ENCODE measurements around the gene CHD5. TPM values are rescaled to one million over a fixed set of nuclear protein-coding genes. Genes with fewer than 3 reads are reported as not detected.

Gene CHD5
- total RNA-seq, 1 experiment from 2014 or later = 6.1 TPM

DNA sequence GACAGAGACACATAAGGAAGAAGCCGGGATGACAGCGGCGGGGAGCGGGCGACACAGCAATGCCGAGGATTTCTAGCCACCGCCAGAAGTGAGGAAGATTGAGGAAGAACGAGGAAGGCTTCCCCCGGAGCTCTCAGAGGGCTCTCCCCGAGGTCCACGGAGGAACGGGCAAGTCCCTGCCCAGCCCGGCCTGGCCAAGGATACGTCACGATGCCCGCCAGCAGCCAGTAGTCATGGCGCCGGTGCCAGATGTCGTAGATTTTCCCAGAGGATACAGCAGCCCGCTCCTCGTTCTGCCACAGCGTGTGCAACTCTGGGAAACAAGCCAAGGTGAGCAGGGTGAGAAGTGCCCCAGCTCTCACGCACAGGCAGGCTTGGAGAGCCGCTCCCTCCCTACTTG lies 68.5 kb downstream of the CHD5 start:
- no peaks in the 10 kb centered on the region for H3K36me3 ChIP-seq (ENCODE audit: control insufficient read depth in 1 of 2, insufficient read depth in 2 of 2, low read length in 2 of 2)
- H2AFZ ChIP-seq (ENCODE audit: low read depth, low read length, poor library complexity, severe bottlenecking) = no peak overlapping the region
- H3K4me1 ChIP-seq (ENCODE audit: control insufficient read depth in 1 of 2, insufficient read depth in 2 of 2, low read length in 2 of 2) = peaks cover 0 to 4% of the 10 kb centered on the region in 2 experiments; a peak in 1 of 4 replicates
- CTCF ChIA-PET = interaction anchor here (1.1 kb wide), 1 partner anchor 133 kb away, joined by 4 read pairs; no protein-coding TSS in a partner anchor
- ATAC-seq (no peak), DNase-seq (ENCODE audit: low read depth, low spot score) (no peak)
- POLR2A ChIA-PET = no interaction called here
- no peak overlapping the region for H3K4me2 ChIP-seq (ENCODE audit: low read length)
- H3K9me2 ChIP-seq (ENCODE audit: insufficient read depth) = no peaks in the 10 kb centered on the region
- H3K9ac ChIP-seq (ENCODE audit: low read length) = no peak overlapping the region
- no peaks in the 10 kb centered on the region for H4K20me1 ChIP-seq (ENCODE audit: insufficient read depth)
- H3K9me3 ChIP-seq (ENCODE audit: control insufficient read depth in 1 of 2, insufficient read depth in 1 of 2, low read depth in 1 of 2, low read length in 2 of 2) = no peaks in the 10 kb centered on the region
- no peaks in the 10 kb centered on the region for H3K79me2 ChIP-seq (ENCODE audit: insufficient read depth, low read length)
- no TSS peak for BruUV-seq (replicated peaks)
- RAD21 ChIA-PET (ENCODE audit: low non-redundant PET in 1 of 2, low total read pairs in 2 of 2, uncharacterized antibody in 2 of 2, unreplicated experiment in 2 of 2) = interaction anchor here in 1 of 2 experiments (0.6 to 0.7 kb wide), 2 partner anchors 11 to 58 kb away, joined by 4 to 9 read pairs; no protein-coding TSS in a partner anchor
- intact Hi-C loops (cut with micrococcal nuclease) = no loop called here
- no peak overlapping the region for H3K4me3 ChIP-seq (replicated peaks in 1 of 2; ENCODE audit: low read depth in 1 of 2, low read length in 2 of 2)
- no peaks in the 10 kb centered on the region for H3K27me3 ChIP-seq (ENCODE audit: insufficient read depth, low read length)
- TF ChIP-seq EZH2phosphoT487 (IDR thresholded peaks at IDR 0.05; ENCODE audit: borderline replicate concordance) = no peak
- TF ChIP-seq, protein P1, sequence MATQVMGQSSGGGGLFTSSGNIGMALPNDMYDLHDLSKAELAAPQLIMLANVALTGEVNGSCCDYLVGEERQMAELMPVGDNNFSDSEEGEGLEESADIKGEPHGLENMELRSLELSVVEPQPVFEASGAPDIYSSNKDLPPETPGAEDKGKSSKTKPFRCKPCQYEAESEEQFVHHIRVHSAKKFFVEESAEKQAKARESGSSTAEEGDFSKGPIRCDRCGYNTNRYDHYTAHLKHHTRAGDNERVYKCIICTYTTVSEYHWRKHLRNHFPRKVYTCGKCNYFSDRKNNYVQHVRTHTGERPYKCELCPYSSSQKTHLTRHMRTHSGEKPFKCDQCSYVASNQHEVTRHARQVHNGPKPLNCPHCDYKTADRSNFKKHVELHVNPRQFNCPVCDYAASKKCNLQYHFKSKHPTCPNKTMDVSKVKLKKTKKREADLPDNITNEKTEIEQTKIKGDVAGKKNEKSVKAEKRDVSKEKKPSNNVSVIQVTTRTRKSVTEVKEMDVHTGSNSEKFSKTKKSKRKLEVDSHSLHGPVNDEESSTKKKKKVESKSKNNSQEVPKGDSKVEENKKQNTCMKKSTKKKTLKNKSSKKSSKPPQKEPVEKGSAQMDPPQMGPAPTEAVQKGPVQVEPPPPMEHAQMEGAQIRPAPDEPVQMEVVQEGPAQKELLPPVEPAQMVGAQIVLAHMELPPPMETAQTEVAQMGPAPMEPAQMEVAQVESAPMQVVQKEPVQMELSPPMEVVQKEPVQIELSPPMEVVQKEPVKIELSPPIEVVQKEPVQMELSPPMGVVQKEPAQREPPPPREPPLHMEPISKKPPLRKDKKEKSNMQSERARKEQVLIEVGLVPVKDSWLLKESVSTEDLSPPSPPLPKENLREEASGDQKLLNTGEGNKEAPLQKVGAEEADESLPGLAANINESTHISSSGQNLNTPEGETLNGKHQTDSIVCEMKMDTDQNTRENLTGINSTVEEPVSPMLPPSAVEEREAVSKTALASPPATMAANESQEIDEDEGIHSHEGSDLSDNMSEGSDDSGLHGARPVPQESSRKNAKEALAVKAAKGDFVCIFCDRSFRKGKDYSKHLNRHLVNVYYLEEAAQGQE (IDR thresholded peaks at IDR 0.05; ENCODE audit: low read depth) = no peak
- no peak for TF ChIP-seq ELF1 (IDR thresholded peaks at IDR 0.05; ENCODE audit: borderline replicate concordance, low read depth)
- TF ChIP-seq EZH2 (IDR thresholded peaks at IDR 0.05) = no peak
- TF ChIP-seq ZFX (IDR thresholded peaks at IDR 0.05) = no peak
- TF ChIP-seq YY1 (IDR thresholded peaks at IDR 0.05; ENCODE audit: extremely low read depth, insufficient replicate concordance, low read depth, low read length) = no peak
- no peak for TF ChIP-seq CBX3 (IDR thresholded peaks at IDR 0.05; ENCODE audit: low read depth)
- TF ChIP-seq, protein P2, sequence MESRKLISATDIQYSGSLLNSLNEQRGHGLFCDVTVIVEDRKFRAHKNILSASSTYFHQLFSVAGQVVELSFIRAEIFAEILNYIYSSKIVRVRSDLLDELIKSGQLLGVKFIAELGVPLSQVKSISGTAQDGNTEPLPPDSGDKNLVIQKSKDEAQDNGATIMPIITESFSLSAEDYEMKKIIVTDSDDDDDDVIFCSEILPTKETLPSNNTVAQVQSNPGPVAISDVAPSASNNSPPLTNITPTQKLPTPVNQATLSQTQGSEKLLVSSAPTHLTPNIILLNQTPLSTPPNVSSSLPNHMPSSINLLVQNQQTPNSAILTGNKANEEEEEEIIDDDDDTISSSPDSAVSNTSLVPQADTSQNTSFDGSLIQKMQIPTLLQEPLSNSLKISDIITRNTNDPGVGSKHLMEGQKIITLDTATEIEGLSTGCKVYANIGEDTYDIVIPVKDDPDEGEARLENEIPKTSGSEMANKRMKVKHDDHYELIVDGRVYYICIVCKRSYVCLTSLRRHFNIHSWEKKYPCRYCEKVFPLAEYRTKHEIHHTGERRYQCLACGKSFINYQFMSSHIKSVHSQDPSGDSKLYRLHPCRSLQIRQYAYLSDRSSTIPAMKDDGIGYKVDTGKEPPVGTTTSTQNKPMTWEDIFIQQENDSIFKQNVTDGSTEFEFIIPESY (IDR thresholded peaks at IDR 0.05; ENCODE audit: extremely low read depth, insufficient replicate concordance, low read length) = no peak
- TF ChIP-seq CEBPB (IDR thresholded peaks at IDR 0.05; ENCODE audit: low read depth) = no peak
- no peak for TF ChIP-seq FOSL1 (IDR thresholded peaks at IDR 0.05; ENCODE audit: low read depth)
- TF ChIP-seq TCF7L2 (IDR thresholded peaks at IDR 0.05; ENCODE audit: borderline replicate concordance, extremely low read depth, insufficient read depth, insufficient read length) = no peak
- TF ChIP-seq ZNF274 (IDR thresholded peaks at IDR 0.05; ENCODE audit: low read depth, low read length) = no peak
- no peak for TF ChIP-seq POLR2AphosphoS5 (IDR thresholded peaks at IDR 0.05; ENCODE audit: low read depth, low read length)
- no peak for TF ChIP-seq EGR1 (IDR thresholded peaks at IDR 0.05; ENCODE audit: low read depth)
- TF ChIP-seq, protein P3, sequence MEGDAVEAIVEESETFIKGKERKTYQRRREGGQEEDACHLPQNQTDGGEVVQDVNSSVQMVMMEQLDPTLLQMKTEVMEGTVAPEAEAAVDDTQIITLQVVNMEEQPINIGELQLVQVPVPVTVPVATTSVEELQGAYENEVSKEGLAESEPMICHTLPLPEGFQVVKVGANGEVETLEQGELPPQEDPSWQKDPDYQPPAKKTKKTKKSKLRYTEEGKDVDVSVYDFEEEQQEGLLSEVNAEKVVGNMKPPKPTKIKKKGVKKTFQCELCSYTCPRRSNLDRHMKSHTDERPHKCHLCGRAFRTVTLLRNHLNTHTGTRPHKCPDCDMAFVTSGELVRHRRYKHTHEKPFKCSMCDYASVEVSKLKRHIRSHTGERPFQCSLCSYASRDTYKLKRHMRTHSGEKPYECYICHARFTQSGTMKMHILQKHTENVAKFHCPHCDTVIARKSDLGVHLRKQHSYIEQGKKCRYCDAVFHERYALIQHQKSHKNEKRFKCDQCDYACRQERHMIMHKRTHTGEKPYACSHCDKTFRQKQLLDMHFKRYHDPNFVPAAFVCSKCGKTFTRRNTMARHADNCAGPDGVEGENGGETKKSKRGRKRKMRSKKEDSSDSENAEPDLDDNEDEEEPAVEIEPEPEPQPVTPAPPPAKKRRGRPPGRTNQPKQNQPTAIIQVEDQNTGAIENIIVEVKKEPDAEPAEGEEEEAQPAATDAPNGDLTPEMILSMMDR (IDR thresholded peaks at IDR 0.05 in 2 of 3, conservative IDR thresholded peaks at IDR 0.05 in 1 of 3; ENCODE audit: borderline replicate concordance in 1 of 3, insufficient read depth in 1 of 3, low read depth in 2 of 3, low read length in 2 of 3) = no peak
- TF ChIP-seq SIN3A (IDR thresholded peaks at IDR 0.05; ENCODE audit: low read depth) = no peak
- no peak for TF ChIP-seq ATF3 (IDR thresholded peaks at IDR 0.05)
- no peak for TF ChIP-seq SRF (IDR thresholded peaks at IDR 0.05; ENCODE audit: low read depth)
- H3K27ac ChIP-seq (ENCODE audit: low read depth, low read length) = no peak overlapping the region
